GM19351 (cell line): ENCODE results near the gene ZG16B.

Experiments
- ATAC-seq: cut with Tn5 transposase; IDR thresholded peaks from one replicate; pipeline ENCODE4 v1.9.1; 2021; ENCODE audit warnings: mild to moderate bottlenecking, moderate library complexity; ENCODE audit not compliant: unreplicated experiment

Gene ZG16B

DNA sequence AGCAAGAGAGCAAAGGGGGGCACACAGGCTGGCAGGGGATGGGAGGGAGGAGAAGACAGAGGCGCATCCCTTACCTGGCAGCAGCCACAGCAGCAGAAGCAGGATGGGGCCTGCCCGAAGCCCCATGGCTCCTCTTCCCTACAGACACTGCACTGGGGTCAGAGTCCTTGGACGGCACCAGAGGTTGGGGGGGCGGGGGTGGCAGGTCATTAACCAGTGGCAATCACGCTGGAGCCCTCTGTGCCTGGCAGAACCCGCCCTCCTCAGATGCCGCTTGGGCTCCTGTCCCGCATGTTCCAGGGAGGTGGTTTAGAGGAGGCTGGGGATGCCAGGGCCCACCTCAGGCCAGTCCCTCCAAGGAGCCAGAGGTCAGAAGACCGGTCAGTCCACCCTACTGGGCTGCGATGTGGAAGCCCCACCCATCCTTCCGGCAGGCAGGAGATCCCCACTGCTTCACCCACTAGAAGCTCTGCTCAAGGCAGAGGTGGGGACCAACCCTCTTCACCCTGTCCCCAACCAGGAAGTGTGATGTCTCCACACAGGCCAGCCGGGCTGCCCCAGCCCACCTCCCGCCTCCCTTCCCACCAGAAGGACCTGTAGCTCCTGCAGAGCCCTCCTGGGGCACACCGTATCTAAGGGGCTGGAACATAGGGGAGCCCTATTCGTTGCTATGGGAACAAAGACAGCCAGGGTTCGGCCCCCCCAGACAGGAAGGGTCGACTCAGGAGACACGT is 11.7 kb downstream of the ZG16B start:
- ATAC-seq = no peak

- no peak for ATAC-seq
These were observed 12.4 kb downstream of the ZG16B start for GRCh38 chr16:2842340-2843000.

DNA sequence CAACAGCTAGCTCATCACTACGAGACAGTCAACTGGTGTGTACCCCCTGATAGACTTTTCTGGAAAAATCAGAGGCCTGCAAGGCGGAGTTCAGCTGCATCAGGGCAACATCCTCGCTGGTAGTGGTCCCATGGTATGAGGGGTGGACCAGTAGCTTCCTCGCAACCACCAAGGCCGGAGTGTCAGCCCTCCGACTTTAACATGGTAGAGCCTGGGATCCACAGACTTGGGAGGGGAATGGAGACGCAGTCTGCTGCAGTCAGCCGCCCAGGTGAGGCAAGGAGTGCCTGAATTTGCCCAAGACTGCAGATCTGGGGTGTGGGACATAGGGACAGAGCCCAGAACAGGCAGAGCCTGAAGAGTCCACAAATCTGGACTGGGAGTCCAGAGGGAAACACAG is 13.4 kb downstream of the ZG16B start:
- no peak for ATAC-seq

- no peak for ATAC-seq
These were observed 15.0 kb downstream of the ZG16B start for GRCh38 chr16:2845116-2845515.

- ATAC-seq = no peak
These were observed 16.6 kb downstream of the ZG16B start for GRCh38 chr16:2846511-2847310.

DNA sequence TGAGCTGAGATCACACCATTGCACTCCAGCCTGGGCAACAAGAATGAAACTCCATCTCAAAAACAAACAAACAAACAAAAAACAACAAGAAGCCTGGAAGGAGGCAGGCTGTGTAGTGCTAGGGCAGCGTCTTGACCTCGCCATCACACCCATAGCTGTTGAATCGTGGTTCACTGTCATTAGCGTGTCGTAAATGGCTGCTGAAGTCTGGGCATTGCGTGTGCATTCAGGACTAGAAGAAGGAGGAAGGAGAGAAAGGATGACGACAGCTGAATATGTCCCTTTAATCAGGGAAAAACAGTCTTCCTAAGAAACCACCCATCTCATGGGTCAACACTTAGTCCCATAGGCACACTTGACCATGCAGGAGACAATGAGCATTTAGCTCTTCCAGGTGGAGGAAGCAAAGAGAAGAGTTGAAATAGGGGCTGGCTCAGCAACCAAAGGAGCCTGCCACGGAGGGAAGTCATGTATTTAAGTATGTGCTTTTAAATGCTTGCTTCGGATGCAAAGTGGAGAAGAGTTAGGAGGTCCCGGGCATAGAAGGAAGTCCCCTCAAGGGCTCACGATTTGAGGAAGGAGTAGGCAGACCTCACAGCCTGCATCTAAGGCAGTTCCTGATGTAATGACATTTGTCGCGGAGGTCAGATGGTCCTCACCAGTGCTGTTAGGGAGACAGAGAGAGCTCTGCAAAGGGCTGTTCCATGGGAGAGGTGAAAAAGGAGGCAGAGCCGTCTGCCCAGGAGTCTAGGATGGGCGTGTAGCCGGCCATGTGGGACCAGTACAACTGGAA is 19.0 kb downstream of the ZG16B start:
- ATAC-seq = no peak

DNA sequence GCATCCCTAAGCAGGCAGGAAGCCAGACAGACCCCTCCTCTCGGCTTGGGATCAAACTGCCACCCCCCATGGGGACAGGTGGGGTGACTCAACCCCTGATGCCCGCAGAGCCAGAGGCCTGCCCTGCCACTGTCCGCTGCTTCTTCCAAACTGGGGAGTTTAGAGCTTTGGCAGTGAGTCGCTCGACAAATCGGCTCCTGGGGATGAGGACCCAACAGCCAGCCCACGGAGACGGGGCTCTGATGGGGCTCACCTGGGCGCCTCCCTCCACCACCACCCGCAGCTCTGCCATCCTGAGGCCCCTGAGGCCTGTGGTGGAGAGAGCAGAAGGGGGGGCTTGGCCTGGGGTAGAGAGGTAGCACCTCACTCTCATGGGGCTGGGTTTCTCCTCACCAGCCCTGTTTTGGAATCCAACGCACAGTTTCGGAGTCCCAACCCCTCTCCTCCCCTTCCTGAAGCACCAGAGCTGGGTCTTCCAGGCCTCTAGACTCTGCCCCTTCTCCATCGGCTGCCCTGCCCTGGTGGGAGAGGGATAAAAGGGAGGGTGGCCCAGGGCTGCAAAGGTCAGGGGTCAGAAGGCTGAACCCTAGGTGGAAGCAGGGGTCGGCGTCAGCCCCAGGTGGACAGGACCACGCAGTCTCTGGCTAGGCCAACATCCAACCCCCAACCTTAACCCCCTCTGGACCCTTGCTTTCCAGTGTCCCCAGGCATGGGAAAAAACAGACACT is 22.1 kb downstream of the ZG16B start:
- ATAC-seq = no peak

GRCh38 chr16:2852731-2853507 is 22.8 kb downstream of the ZG16B start:
- ATAC-seq = no peak

- no peak for ATAC-seq
These were observed 23.5 kb downstream of the ZG16B start for GRCh38 chr16:2853531-2854073.

GRCh38 chr16:2854700-2855309 is 24.7 kb downstream of the ZG16B start:
- no peak for ATAC-seq

DNA sequence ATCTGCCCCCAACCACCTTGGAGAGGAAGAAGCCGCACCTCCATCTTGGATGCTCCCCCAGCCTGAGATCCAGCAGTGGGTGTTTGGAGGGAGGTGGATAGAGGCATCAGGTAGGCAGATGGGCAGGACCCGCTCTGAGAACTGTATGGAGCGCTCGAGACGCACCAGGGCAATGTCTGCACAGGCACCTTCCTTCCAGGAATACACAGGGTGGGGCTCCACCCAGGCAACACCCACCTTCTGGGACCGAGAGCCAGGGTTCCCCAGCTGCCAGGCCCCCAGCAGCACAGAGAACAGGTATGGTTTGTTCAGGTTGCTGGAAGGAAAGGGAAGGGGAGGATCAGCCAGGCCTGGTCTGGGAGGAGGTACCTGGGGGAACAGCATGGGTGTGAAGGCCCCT is 25.4 kb downstream of the ZG16B start:
- no peak for ATAC-seq

DNA sequence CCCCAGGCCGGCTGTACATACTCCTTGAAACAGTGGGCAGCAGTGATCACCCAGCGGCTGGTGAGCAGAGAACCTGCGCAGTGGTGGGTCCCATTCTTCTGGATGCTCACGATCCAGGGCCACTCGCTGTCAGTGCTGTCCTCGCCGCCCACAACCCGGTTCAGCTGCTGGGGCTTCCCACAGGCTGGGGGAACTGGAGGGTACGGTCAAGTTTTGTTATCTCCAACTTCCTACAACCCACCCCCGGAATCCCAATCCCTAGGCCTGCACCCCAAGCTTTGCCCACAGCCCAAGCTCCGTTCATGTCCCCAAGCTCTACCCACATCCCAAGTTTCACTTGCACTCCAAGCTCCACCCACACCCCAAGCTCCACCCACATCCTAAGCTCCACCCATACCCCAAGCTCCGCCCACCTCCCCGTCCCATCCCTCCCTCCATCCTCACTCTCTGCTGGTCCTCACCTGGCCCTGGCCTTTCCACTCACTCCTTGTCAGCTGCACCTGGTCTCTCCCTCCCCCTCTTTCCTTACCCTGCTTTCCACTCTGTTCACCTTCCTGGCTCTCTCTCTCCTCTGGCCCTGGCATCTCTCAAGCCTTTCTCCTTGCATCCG is 26.1 kb downstream of the ZG16B start:
- ATAC-seq = no peak

DNA sequence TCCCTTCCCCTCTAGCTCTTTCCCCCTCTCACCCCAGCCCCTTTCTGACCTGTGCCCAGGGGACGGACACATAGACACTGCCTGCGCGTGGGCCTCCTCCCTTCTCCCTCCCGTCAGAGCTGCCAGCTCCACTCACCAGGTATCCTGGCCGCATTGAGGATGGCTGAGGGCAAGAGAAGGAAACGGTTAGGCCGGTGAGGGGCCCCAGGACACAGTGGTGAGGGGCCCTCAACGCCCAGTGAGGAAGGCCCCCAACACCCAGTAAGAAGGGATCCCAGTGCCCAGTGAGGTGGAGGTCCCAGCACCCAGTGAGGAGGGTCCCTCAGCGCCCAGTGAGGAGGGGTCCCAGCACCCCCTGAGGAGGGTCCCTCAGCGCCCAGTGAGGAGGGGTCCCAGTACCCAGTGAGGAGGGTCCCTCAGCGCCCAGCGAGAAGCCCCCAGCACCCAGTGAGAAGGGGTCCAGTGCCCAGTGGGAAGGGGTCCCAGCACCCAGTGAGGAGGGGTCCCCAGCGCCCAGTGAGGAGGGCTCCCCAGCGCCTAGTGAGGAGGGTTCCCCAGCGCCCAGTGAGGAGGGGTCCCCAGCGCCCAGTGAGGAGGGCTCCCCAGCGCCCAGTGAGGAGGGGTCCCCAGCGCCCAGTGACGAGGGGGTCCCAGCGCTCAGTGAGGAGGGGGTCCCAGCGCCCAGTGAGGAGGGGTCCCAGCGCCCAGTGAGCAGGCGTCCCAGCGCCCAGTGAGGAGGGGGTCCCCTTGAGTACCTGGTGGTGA is 26.8 kb downstream of the ZG16B start:
- no peak for ATAC-seq

- no peak for ATAC-seq
These were observed 27.5 kb downstream of the ZG16B start, which contains the start of gene PRSS22 for GRCh38 chr16:2857451-2858244. Gene PRSS22 (minus strand): TSS chr16:2858170. CDS start chr16:2858104, 66 bp downstream.

DNA sequence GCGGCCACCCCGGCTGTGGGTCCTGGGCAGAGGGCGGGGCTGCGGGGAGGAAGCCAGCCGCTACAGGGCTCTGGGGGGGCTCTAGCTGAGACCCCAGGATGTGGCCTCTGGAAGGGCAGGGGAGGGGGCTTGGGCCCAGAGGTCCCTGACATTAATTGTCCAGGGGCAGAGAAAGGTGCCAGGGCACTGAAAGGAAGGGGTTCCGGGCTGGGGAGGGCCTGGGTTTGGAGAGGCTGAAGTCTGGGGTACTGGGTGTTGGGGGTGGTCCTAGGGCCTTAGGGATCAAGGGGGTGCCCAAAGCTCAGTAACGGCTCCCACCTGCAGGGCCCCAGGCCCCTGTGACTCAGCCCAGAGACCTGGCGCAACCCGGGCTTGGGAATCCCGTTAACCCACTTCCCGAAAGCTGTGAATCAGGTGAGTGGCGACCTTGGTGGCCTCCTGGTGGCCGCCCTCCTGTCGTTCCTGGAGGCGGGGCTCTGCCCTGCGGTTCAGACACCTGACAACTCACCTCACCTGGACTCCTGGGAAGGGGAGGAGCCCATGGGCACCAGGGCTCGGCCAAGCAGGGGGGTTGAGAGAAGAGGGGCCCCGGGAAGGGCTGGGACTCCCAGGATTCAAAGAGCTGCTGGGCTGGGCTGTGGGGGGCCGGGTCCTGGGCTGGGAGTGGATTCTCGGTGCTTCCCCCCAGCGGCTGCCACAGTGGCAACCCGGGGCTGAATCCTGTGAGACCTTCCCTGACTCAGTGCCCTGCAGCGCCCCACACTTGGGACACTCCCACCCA is 28.3 kb downstream of the ZG16B start:
- no peak for ATAC-seq

GRCh38 chr16:2859686-2860265 is 29.7 kb downstream of the ZG16B start:
- no peak for ATAC-seq
